ENCODE measurements around the gene CYP20A1. TPM values are rescaled to one million over a fixed set of nuclear protein-coding genes. Genes with fewer than 3 reads are reported as not detected.

Gene CYP20A1
- total and polyA plus RNA-seq, 12 donors: 5.1 to 15.4 (median 10.7) TPM

DNA sequence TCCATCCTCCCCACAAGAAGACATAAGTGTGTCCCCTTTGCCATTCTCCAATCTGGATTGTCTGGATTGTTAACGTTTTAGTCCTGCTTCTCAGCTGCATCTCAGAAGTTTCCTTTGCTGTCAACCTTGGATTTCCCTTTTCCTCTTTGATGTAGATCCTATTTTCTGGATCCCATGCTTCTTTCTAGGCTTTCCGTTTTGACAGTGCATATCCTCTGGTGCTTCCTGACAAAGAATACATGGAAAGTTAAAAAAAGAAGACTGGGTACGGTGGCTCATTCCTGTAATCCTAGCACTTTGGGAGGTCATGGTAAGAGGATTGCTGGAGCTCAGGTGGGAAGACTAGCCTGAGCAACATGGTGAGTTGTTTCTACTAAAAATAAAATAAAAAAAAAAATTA, 116.1 kb downstream of the CYP20A1 start:
- TF ChIP-seq, protein P1, sequence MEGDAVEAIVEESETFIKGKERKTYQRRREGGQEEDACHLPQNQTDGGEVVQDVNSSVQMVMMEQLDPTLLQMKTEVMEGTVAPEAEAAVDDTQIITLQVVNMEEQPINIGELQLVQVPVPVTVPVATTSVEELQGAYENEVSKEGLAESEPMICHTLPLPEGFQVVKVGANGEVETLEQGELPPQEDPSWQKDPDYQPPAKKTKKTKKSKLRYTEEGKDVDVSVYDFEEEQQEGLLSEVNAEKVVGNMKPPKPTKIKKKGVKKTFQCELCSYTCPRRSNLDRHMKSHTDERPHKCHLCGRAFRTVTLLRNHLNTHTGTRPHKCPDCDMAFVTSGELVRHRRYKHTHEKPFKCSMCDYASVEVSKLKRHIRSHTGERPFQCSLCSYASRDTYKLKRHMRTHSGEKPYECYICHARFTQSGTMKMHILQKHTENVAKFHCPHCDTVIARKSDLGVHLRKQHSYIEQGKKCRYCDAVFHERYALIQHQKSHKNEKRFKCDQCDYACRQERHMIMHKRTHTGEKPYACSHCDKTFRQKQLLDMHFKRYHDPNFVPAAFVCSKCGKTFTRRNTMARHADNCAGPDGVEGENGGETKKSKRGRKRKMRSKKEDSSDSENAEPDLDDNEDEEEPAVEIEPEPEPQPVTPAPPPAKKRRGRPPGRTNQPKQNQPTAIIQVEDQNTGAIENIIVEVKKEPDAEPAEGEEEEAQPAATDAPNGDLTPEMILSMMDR (IDR thresholded peaks at IDR 0.05): no peak
- no peak for DNase-seq
- peaks cover 0 to 13% (median 0%) of the 10 kb centered on the region in 9 donors for H3K36me3 ChIP-seq
- no peak overlapping the region for H3K27ac ChIP-seq
- 56 to 67% methylated on average over 3 of the region's 3 CpGs for WGBS, 2 donors
- intact Hi-C loops (cut with DNase I): loop anchor here in 1 of 10 donors (5.0 kb wide), 1 partner anchor 1858 kb away; no protein-coding TSS in a partner anchor
- ATAC-seq: no peak
- no peaks in the 10 kb centered on the region for H3K9me3 ChIP-seq
- H3K4me1 ChIP-seq: peaks cover 0 to 28% (median 7%) of the 10 kb centered on the region in 9 donors
- no peaks in the 10 kb centered on the region for H3K27me3 ChIP-seq
- H3K4me3 ChIP-seq: no peak overlapping the region

Other genes with a start within 250 kb of the CYP20A1 start
- gene NBEAL1, start 224.1 kb upstream of the CYP20A1 start, total RNA-seq: 10 to 100 TPM; 13.4 to 24.5 (median 18.4) TPM
- gene NBEAL1, start 224.1 kb upstream of the CYP20A1 start, polyA plus RNA-seq: 1 to 10 TPM; 2.5 to 4.1 TPM
- 10 to 100 TPM; 41.6 to 76.8 (median 57.7) TPM for gene ABI2, start 89.4 kb downstream of the CYP20A1 start, total RNA-seq
- gene ABI2, start 89.4 kb downstream of the CYP20A1 start, polyA plus RNA-seq: 10 to 100 TPM; 12.9 to 15.9 TPM